Coronary artery (tissue), 2 donors: Measurements from ENCODE around the gene ZDHHC22.
A peak's percentile ranks its signal among the peaks of the same experiment; 100 is the strongest.

Source experiments
- DNase-seq: peaks from one replicate; pipeline ENCODE4 v3.0.0-alpha.2; 2017; ENCODE audit warnings: low spot score
- H3K27ac ChIP-seq, 2 donors: fragments of 200-600 bp; sonication (generic); one replicate each; pipeline ENCODE4 v1.5.1; 2016 to 2019
- H3K4me3 ChIP-seq: fragments of 200-600 bp; sonication (generic); 2 replicates; pipeline ENCODE4 v1.5.1; 2016; ENCODE audit warnings: mild to moderate bottlenecking, moderate library complexity
- TF ChIP-seq, protein P1 (sequence below): fragments of 200-600 bp; sonication (generic); IDR thresholded peaks from one replicate; pipeline ENCODE4 v1.5.1; 2019; ENCODE audit warnings: antibody characterized with exemption

ZDHHC22 gene

DNA sequence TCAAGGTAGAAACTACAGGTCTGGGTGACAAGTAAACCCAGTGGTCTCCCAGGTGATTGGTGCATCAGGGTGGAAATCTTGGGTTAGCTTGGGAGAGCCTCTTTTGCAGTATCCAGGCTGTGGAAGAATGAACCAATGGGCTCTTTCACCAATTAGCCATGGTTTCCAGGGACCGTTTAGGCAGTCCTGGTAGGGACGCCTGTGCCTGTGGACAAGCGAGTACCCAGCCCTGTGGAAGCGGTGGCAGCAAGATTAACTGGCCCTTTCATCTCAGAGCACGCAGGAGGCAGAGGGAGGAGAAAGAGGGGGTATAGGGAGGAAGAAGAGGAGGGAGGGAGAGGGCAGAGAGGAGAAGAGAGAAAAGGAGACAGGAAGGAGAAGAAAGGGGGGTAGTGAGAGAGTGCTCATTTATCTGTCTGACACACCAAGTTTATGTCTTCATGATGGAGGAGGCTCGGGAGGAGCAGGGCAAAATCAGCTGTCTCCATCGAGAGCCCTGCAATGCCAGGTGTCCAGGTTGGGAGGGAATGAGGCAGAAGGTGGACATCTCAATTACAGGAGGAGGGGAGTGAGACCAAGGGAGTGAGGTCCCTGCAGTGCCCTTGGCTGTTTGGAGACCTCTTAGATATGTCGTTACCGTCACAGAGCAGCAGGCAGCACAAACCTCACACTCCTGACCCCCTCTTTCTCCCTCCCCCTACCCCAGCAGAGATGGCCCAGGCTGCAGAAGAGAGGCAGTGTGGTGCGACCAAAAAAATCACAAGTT, 4.6 kb upstream of the ZDHHC22 start:
- TF ChIP-seq, protein P1, sequence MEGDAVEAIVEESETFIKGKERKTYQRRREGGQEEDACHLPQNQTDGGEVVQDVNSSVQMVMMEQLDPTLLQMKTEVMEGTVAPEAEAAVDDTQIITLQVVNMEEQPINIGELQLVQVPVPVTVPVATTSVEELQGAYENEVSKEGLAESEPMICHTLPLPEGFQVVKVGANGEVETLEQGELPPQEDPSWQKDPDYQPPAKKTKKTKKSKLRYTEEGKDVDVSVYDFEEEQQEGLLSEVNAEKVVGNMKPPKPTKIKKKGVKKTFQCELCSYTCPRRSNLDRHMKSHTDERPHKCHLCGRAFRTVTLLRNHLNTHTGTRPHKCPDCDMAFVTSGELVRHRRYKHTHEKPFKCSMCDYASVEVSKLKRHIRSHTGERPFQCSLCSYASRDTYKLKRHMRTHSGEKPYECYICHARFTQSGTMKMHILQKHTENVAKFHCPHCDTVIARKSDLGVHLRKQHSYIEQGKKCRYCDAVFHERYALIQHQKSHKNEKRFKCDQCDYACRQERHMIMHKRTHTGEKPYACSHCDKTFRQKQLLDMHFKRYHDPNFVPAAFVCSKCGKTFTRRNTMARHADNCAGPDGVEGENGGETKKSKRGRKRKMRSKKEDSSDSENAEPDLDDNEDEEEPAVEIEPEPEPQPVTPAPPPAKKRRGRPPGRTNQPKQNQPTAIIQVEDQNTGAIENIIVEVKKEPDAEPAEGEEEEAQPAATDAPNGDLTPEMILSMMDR, result no peak
- DNase-seq, result peak; percentile 66
- H3K4me3 ChIP-seq, result no peak overlapping the region
- H3K27ac ChIP-seq, result no peak overlapping the region

DNA sequence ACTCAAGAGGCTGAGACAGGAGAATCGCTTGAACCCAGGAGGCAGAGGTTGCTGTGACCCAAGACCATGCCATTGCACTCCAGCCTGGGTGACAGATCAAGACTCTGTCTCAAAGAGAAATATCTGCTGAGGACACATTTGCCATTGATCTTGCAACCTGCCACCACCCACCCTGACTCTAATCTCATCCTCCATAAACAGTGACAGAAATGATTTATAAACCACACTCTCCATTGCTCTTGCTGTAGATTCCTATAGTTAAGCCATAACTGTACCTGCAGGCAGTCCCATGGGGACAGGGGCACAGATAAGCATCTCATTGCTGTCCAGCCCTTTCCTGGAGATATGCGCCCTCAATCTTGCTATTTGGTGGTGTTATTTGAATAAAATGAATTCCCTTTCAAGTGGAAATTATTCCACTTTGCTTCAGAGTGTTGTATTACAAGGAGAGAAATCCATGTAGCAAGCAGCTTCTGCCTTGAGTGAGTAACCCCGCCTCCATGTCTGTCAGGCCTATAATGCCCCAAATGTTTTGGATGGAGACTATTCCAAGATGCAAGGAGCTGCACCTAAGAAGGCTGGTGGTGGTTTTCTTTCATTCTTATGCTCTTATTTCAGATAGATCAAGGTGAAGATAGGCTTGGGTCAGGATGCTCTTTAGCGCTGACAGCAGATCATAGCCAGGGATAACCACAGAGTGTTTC, 3.0 kb upstream of the ZDHHC22 start:
- TF ChIP-seq, protein P1, result no peak
- H3K4me3 ChIP-seq, result no peak overlapping the region
- H3K27ac ChIP-seq, result no peak overlapping the region
- DNase-seq, result no peak

DNA sequence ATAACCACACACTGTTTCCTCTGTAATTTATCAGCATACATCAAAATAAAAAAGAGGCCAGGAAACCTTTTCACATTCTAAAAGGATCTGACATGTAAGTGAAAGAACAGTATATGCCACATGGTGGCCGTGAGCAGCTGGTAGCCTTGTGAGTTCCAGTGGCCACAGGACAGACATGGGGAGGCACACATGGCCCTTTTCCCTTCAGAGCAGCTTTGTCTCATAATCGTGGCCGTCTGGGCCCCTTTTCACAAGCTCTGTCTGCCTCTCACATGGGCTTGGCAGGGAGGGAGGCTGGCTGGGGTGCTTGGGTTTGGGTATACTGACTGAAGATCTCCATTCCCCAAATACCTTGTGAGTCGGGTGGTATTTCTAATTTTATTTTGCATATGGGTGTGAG, 1.5 kb upstream of the ZDHHC22 start:
- no peak overlapping the region for H3K27ac ChIP-seq
- TF ChIP-seq, protein P1, result no peak
- DNase-seq, result no peak
- H3K4me3 ChIP-seq, result no peak overlapping the region

DNA sequence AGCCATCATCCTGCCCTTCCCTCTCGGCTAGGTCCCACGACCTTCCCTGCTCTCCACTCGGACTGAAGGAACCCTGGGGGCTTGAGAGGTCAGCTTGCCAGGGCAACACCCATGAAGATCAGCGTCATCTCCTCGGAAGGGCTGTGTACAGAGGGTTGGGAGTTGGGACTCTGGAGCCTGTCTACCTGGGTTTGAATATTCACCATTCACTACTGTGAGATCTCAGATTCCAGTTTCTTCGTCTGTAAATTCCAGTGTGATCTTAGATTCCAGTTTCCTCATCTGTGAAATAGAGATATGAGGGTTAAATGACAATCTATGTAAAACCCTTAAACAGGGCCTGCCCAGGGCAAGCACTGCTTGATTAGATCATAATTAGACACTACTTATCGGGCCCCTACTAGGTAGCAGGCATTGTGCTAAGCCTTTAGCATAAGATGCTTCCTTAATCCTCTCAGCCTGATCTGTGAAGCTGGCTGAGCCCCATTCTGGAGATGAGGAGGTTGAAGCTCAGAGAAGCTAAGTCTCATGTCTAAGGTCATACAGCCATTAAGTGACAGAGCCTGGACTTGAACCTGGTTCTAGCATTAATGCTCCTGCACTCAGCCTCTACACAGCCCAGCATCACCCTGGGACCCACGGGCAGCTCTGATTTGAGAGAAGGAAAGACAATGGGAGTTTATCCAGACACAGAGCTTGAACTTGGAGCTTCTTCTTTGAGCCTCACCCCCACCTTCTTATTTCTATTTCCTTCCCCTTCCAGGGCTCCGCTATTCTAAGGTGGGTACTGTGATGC, 612 bp upstream of the ZDHHC22 start:
- peak overlapping the region; percentile 63 for H3K4me3 ChIP-seq
- no peak for DNase-seq
- H3K27ac ChIP-seq, result no peak overlapping the region
- TF ChIP-seq, protein P1, result no peak

DNA sequence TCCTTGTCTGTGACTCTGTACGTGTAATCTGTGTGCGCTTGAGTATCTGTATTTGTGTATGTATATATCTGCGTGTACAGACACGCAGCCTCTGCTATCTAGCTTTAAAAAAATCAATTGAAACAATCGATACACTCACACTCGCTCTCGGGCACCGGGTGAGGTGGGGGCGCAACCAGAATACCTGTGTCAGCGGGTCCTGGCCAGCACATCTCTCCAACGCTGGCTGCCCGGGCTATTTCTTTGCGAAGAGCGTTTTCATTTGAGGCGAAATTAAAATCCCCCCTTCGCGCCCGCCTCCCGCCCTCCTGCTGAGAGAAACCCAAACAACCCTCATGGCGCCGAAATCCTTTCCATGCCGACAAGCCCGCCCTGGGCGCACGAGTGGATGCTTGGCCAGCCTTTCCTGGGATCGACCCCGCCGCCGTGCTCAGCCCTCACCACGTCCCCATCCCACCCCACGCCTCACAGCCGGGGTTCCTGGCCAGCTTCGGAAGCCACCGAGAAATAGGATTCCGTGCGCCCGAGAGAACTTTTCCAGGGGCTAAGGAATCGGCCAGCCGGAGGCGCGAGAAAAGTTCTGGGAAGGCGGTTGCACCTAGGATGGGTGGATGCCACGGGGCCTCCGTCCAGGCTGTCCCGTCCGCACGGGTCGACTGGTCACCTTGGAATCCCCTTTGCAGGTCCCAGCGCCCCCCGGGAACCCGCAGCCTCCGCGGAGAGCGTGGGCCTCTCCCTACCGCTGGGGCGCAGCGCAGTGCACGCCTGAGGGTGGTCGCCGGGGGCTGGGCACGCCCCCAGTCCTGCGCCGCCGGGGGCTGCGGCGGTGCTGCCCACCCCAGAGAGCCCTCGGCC, 1.0 kb downstream of the ZDHHC22 start:
- Histone ChIP-seq H3K27ac (no peak overlapping the region), H3K4me3 (peak overlapping the region; percentile 63)
- TF ChIP-seq, protein P1, result no peak
- DNase-seq, result no peak

DNA sequence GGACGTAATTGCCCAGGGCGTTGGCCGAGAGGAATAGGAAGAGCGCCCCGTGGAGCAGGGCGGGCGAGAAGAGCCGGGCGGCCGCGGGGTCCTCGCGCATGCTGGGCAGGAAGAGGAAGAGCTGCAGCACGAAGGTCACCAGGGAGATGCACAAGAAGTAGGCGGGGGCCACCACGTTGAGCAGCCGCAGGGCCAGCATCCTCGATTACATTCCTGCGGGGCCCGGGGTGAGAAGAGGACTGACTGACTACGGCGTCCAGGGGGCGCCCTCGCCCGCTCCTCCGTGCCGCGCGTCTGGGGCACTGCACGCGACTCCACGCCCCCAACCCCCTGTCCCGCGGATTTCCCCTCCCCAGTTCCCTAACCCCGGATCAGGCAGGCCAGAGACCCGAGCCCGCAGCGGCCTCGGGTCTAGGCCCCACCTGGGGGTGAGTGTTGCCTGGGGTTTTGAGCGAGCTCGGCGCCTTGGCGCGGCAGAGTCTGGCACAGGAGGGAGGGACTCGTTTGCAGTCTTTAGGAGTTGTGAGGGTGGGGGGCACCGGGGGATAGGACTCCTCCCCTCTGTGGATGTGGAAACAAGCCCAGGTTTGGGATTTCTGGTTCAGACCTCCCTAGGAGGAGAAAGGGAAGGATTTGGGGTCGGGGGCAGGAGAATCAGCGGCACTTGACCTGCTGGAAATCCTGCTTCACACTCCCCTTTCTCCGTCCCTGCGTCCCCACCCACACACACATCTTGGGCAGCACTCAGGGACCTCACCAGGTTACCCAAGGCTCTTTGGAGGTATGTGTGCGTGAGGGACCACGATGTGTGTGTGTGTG, 1.8 kb downstream of the ZDHHC22 start:
- no peak for DNase-seq

More for the DNA sequence above, 1.8 kb downstream of the ZDHHC22 start:
- Histone ChIP-seq H3K4me3 (peak overlapping the region; percentile 63), H3K27ac (no peak overlapping the region)
- TF ChIP-seq, protein P1, result no peak
